Kidney (tissue), 14 donors: Measurements from ENCODE around the gene LINGO3. TPM values are rescaled to one million over a fixed set of nuclear protein-coding genes. Genes with fewer than 3 reads are reported as not detected.

Experiments used
- DNase-seq, 5 donors: peaks; one replicate each; pipeline ENCODE4 v3.0.0-alpha.2; 2013 to 2020
- FAIRE-seq: peaks from 2 replicates; lab custom pipeline; 2012; peaks lifted over from hg19 to GRCh38; lab: Jason Lieb, UNC
- H3K27ac ChIP-seq, 2 donors: one replicate each; pipeline ENCODE4 v1.7.0; 2013; ENCODE audit warnings: low read depth in 2 of 2, low read length in 2 of 2, inconsistent platforms in 1 of 2
- H3K27me3 ChIP-seq: one replicate; pipeline ENCODE4 v1.7.1; 2013; ENCODE audit warnings: low read length, inconsistent platforms; ENCODE audit not compliant: control insufficient read depth, insufficient read depth
- H3K36me3 ChIP-seq, 3 donors: one replicate each; pipeline versions ENCODE4 v1.7.0 to v1.7.1; 2013; ENCODE audit warnings: low read length in 3 of 3, control low read depth in 1 of 3, inconsistent platforms in 1 of 3; ENCODE audit not compliant: insufficient read depth in 3 of 3, control insufficient read depth in 2 of 3
- H3K4me1 ChIP-seq, 3 donors: one replicate each; pipeline versions ENCODE4 v1.7.0 to v1.7.1; 2013; ENCODE audit warnings: low read length in 3 of 3, inconsistent platforms in 1 of 3, low read depth in 1 of 3; ENCODE audit not compliant: control insufficient read depth in 2 of 3, insufficient read depth in 2 of 3
- H3K4me3 ChIP-seq, 3 donors: one replicate each; pipeline versions ENCODE4 v1.7.0 to v1.8.1; 2013; ENCODE audit warnings: low read length in 3 of 3, control low read depth in 1 of 3, inconsistent platforms in 1 of 3
- H3K9ac ChIP-seq, 3 donors: one replicate each; pipeline versions ENCODE4 v1.7.0 to v1.7.1; 2013; ENCODE audit warnings: low read length in 3 of 3, control low read depth in 1 of 3, inconsistent platforms in 1 of 3
- H3K9me3 ChIP-seq, 3 donors: one replicate each; pipeline versions ENCODE4 v1.7.0 to v1.7.1; 2013; ENCODE audit warnings: low read length in 3 of 3, control low read depth in 1 of 3, inconsistent platforms in 1 of 3; ENCODE audit not compliant: control insufficient read depth in 2 of 3, insufficient read depth in 1 of 3
- intact Hi-C: fragments of 100-400 bp; cut with DNase I; formaldehyde crosslinking; loops from one replicate; pipeline ENCODE4 v1.11.1; 2022
- polyA plus RNA-seq: library from polyadenylated mRNA; stranded (reverse); fragments of 350-450 nt; fragmentation: Illumina TruSeq; extraction: RNeasy Lipid Tissue Mini Kit (QIAGEN cat#74804); gene quantifications from one replicate; pipeline ENCODE4 v1.2.3, GENCODE V29; 2014; ENCODE audit warnings: low read depth, low replicate concordance; ENCODE audit not compliant: insufficient read depth
- total RNA-seq: library from RNA; stranded (reverse); fragmentation: NEBNext Ultra II Directional; extraction: Animal tissue kit (Norgen Biotek cat#: 25700); gene quantifications from one replicate; pipeline ENCODE4 v1.2.1, GENCODE V29; 2021
- TF ChIP-seq, protein P1 (sequence below): IDR thresholded peaks from 3 replicates; pipeline ENCODE4 v1.5.1; 2012; ENCODE audit warnings: mild to moderate bottlenecking, moderate library complexity, borderline replicate concordance; ENCODE audit not compliant: insufficient read depth; ENCODE audit errors: extremely low read depth
- donor health status: control.
- donor health status: control.
- donor health status: control.
- donor health status: control.
- donor health status: control.
- donor health status: DM: yes; HTN: yes; CAD: no.
- donor health status: Normal renal cell carcinoma (clear cell type).

Gene LINGO3
- total and polyA plus RNA-seq, 2 donors from 2014 or later, result 0.09 TPM; not detected in 1

- Histone ChIP-seq H3K27me3 (no peaks in the 10 kb centered on the region), H3K36me3 (no peaks in the 10 kb centered on the region), H3K4me3 (no peak overlapping the region), H3K27ac (no peak overlapping the region), H3K9ac (no peak overlapping the region), H3K9me3 (no peaks in the 10 kb centered on the region), H3K4me1 (peaks cover 0 to 3% (median 0%) of the 10 kb centered on the region in 3 donors)
- FAIRE-seq, result no peak
- TF ChIP-seq, protein P1, sequence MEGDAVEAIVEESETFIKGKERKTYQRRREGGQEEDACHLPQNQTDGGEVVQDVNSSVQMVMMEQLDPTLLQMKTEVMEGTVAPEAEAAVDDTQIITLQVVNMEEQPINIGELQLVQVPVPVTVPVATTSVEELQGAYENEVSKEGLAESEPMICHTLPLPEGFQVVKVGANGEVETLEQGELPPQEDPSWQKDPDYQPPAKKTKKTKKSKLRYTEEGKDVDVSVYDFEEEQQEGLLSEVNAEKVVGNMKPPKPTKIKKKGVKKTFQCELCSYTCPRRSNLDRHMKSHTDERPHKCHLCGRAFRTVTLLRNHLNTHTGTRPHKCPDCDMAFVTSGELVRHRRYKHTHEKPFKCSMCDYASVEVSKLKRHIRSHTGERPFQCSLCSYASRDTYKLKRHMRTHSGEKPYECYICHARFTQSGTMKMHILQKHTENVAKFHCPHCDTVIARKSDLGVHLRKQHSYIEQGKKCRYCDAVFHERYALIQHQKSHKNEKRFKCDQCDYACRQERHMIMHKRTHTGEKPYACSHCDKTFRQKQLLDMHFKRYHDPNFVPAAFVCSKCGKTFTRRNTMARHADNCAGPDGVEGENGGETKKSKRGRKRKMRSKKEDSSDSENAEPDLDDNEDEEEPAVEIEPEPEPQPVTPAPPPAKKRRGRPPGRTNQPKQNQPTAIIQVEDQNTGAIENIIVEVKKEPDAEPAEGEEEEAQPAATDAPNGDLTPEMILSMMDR, result no peak
- intact Hi-C loops, result loop anchor here (10.0 kb wide), 1 partner anchor 165 kb away; the partner anchor contains the start of gene AP3D1
- no peak for DNase-seq
Observed at GRCh38 chr19:2319551-2319950, 11.6 kb upstream of the LINGO3 start.

DNA sequence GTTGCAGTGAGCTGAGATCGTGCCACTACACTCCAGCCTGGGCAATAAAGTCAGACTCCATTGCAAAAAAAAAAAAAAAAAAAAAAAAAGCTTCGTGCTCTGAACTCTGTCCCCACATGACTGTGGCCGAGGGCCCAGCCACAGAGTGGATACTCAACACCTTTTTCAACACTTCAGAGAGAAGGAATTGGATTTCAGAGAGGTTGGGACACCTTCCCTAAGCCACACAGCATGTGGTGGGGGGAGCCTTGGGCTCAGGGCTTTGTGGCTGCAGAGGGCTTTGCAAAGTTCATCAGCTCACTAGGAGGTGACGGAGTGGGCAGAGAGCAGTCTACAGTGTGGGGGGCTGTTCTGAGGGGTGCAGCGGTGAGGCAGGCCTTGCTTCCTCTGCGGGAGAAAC is 11.0 kb upstream of the LINGO3 start:
- H3K27ac ChIP-seq, result no peak overlapping the region
- intact Hi-C loops, result loop anchor here (10.0 kb wide), 1 partner anchor 164 kb away; the partner anchor contains the start of gene AP3D1

DNA sequence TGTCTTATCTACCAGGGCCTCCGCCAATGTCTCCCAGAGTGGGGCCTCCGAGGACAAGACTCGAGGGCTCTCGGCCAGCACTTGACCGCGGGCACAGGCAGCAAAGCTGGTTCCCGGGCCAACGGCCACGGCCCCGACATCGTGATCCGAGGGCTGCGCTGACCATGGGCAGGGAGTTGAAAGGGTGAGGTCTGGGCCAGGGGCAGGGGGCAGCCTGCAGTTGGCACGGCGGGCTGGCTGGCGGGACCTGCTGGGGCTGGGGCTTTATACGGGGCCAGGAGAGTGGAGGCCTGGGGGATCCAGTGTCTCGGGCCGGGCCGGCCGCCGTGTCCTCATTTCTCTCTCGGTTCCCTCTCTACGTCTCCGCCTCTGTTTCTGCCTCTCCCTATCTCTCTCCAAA is 9.8 kb upstream of the LINGO3 start:
- no peak for DNase-seq
- FAIRE-seq, result no peak

More for the DNA sequence above, 11.0 kb upstream of the LINGO3 start:
- H3K9me3 ChIP-seq, result no peaks in the 10 kb centered on the region
- no peak overlapping the region for H3K4me3 ChIP-seq
- FAIRE-seq (no peak), DNase-seq (no peak)
- H3K36me3 ChIP-seq, result no peaks in the 10 kb centered on the region
- no peak overlapping the region for H3K9ac ChIP-seq
- peaks cover 0 to 3% (median 0%) of the 10 kb centered on the region in 3 donors for H3K4me1 ChIP-seq
- no peaks in the 10 kb centered on the region for H3K27me3 ChIP-seq
- TF ChIP-seq, protein P1, result no peak

More for the DNA sequence above, 9.8 kb upstream of the LINGO3 start:
- H3K27me3 ChIP-seq, result no peaks in the 10 kb centered on the region
- H3K27ac ChIP-seq, result no peak overlapping the region
- no peaks in the 10 kb centered on the region for H3K36me3 ChIP-seq
- TF ChIP-seq, protein P1, result no peak
- intact Hi-C loops, result loop anchor here (10.0 kb wide), 1 partner anchor 163 kb away; the partner anchor contains the start of gene AP3D1
- no peak overlapping the region for H3K9ac ChIP-seq
- H3K9me3 ChIP-seq, result no peaks in the 10 kb centered on the region
- H3K4me3 ChIP-seq, result no peak overlapping the region
- peaks cover 0 to 3% (median 0%) of the 10 kb centered on the region in 3 donors for H3K4me1 ChIP-seq
